HG02623 (cell line): ENCODE data around the gene RNPC3.

Experiments
- ATAC-seq: cut with Tn5 transposase; IDR thresholded peaks from one replicate; pipeline ENCODE4 v1.9.1; 2021; ENCODE audit warnings: moderate library complexity; ENCODE audit not compliant: unreplicated experiment

Gene RNPC3, protein sequence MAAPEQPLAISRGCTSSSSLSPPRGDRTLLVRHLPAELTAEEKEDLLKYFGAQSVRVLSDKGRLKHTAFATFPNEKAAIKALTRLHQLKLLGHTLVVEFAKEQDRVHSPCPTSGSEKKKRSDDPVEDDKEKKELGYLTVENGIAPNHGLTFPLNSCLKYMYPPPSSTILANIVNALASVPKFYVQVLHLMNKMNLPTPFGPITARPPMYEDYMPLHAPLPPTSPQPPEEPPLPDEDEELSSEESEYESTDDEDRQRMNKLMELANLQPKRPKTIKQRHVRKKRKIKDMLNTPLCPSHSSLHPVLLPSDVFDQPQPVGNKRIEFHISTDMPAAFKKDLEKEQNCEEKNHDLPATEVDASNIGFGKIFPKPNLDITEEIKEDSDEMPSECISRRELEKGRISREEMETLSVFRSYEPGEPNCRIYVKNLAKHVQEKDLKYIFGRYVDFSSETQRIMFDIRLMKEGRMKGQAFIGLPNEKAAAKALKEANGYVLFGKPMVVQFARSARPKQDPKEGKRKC

DNA sequence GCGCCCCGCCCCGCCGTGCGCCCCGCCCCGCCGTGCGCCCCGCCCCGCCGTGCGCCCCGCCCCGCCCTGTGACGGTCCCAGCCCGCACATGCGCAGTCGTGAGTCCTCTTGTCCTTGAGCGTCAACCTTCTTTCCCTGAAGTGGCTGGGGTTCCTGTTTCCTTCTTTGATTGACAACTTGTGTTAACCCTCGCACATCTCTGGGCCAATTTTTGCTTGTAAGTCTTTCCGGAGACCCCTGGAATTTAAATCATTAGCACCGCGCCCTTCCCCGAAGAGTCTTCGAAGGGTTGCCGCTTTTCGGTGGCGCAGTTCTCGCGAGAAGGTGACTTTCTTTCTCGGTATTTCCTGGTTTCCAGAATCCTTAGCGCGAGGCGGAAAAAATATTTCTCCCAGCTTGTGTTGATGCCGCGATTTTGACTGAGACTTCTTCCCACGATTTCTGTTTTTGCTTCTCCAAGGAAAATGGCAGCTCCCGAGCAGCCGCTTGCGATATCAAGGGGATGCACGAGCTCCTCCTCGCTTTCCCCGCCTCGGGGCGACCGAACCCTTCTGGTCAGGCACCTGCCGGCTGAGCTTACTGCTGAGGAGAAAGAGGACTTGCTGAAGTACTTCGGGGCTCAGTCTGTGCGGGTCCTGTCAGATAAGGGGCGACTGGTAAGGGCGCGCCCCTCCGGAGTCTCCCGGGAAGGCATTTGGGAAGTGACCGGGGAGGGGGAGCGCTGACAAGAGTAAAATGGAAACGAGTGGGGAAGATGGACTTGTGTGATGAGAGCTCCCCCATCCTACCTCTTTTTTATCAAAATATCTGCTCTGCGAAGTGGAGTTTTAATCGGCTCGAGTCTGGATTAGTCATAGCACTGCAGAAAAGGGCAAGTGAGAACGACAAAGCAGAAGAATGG, at the start of gene RNPC3:
RNPC3 (plus strand) TSS at position 93 of the 901 bp plus-strand sequence; CDS start at position 465, 372 bp downstream.
- ATAC-seq = peak; percentile 80

DNA sequence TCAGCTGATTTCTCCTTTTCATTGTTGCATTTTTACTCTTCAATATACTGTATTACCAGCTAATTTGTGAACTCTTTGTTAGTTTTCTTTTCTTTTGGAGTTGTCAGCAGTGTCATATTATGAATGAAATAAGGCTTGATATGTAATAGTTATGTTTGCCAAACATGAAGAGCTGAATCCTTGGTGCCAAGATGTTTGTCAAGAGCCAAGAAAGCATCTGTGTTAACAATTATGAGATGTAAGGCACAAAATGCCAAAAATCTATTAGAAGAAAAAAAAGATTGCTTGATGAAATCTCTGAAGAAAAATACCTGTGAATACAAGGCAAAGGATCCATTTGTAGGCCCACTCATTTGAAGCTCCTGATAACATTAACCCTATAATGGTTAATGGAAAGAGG, 48.4 kb upstream of the RNPC3 start:
- no peak for ATAC-seq

DNA sequence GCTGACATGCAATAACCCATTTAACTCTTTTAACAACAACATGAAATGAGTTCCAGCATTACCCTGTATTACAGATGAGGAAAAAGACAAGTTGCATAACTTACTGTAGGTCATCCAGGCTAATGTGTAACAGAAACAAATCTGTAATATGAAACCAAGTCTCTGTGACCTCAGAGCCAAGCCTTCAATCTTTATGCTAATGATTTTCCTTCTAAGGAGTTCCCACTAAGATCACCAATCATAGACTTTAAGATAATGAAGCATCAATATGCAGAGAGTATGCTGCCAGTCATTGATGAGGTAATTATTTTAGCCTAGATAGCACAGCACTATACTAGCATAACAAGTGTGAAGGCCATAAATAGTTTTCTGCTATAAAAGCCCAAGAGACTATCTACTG, 35.6 kb upstream of the RNPC3 start:
- peak; percentile 66 for ATAC-seq

DNA sequence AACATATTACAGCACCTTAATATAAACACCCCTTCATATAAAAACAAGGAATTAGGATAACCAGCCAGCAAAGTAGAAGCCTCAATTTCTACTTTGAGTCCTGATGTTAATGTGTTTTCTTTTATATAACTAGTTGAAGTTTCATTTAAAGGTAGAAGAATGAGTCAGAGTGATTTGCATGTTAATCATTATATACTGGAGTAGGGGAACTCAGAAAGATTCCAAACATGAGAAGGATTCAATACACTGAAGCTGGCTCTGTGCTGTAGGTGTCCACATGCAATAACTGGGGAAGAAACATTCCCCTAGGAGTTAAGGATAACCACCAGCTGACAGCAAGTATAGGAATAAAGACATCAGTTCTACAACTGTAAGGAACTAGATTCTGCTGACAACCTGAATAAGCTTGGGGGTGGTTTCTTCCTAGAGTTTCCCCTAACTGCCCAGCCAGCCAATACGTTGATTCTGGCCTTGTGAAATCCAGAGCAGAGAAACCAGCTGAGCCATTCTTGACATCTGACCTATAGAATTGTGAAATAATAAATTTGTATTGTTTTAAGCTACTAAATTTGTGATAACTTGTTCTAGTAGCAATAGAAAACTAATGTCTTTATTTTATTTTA, 33.4 kb upstream of the RNPC3 start:
- no peak for ATAC-seq

DNA sequence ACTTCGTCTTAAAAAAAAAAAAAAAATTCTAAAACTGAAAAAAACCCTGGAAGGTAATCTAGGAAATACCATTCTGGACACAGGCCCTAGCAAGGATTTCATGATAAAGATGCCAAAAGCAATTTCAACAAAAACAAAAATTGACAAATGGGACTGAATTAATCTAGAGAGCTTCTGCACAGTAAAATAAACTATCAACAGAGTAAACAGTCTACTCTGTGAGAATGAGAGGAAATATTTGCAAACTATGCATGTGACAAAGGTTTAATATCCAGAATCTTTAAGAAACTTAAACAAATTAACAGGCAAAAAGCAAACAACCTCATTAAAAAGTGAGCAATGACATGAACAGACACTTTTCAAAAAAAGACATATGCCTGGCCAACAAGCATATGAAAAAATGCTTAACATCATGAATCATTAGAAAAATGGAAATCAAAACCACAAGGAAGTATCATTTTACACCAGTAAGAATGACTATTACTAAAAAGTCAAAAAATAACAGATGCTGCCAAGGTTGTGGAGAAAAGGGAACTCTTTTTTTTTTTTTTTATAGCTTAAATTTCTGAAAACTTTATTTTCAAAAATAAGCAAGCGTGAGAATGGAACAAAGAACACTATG, 29.4 kb upstream of the RNPC3 start:
- no peak for ATAC-seq

DNA sequence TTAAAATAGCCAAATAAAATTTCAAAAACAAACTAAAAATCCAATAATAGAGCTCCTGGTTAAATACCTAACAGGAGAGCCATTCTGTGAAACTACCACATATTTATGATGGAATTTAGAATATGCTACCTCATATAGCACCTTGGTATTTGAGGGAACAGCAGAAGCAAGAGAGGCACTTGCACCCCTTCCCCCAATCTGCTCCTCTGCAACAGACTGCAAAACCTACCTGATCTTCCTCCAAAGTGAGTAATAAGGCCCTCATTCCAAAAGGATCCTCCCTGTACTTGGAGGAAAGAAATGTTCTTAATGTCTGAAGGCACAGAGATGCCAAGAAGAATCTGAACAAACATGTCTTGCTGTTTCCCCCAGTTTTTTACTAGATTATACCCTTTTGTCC, 28.1 kb upstream of the RNPC3 start:
- ATAC-seq = no peak

DNA sequence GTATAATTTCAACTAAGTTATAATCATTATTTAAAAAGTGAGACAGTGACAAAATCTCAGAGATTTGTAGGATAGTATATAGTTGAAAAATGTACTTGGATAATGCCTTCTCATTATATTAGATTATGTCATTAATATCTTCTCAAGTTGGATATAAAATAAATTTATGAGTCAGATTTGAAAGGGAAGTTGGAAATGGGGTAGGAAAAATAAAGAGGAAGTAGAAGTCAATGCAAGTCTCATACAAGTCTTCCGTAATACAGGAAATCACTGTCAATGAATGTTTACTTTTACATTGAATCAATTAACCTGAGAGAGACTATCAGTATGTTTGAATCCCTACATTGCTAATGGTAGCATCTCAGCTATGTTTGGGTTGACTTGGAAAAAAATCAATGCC, 16.2 kb upstream of the RNPC3 start:
- ATAC-seq = no peak

DNA sequence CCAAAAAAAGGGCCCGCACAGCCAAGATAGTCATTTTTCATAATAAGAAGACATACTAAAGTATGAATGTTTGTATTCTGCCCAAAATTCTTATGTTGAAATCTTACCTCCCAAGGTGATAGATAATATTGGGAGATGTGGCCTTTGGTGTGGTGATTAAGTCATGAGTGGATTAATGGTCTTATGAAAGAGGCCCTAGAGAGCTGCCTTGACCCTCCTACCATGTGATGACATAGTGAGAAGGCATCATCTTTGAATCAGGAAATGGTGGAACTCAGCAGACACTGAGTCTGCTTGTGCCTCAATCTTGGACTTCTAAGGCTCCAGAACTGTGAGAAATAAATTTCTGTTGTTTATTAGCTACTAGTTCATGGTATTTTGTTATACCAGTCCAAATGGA, 11.8 kb upstream of the RNPC3 start:
- ATAC-seq = no peak

DNA sequence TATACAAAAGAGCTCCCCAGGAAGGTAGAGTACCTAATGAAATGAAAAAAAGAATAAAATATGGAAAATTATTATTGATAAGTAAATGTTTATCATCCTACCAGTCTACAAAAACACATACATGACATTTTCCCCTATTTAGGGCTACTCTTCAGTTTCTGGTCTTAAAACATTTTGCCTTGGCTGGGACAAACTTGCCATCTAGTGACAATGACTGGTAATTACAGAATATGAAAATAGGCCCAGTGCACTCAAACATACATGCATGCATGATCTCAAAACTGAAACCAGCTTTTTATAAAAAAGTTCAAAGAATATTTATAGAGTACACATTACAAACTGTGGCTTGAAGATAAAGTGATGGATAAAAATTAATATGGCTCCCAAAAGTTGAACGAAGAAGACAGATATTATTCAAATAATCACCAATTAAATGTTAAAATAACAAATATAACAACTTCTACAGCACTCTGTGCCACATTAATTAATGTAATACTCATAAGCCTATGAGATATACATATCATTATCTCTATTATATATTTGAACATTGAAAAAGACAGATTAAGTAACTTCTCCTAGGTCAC, 10.5 kb upstream of the RNPC3 start:
- ATAC-seq = peak; percentile 66

DNA sequence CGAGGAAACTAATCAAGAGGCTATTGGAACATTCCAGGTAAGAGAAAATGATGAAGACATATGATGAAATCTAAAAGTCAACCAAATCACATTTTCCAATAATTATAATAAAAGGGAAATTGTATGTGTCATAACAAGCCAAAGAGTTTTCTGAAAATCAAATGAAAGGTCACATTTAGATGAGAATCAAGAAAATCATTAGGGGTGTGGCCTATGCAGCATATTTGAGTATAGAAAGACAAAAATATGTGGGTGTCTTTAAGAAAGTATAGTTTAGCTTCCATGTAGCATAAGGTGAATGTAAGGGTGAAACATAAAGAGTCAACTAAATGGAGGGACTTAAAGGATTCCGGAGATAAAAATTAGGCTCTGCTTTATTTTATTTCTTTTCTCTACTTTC, 9.2 kb upstream of the RNPC3 start:
- no peak for ATAC-seq

DNA sequence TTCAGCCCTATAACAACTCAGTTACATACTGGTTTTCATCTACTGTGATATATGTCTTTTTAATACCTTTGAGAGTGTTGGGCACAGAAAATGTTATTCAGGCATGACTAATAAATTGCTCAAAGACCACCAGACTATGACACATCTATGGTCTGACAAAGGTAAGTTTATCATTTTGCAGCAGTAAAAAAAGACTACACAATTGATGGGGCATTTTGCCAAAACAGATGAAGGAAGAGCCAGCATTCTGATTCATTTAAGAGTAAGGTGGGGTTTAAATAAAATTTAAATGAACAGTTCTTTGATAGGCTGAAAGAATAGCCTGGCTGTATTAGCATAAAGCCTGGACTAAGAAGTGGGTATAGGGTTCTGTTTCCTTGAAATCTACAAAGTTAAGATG, 8.8 kb upstream of the RNPC3 start:
- no peak for ATAC-seq

DNA sequence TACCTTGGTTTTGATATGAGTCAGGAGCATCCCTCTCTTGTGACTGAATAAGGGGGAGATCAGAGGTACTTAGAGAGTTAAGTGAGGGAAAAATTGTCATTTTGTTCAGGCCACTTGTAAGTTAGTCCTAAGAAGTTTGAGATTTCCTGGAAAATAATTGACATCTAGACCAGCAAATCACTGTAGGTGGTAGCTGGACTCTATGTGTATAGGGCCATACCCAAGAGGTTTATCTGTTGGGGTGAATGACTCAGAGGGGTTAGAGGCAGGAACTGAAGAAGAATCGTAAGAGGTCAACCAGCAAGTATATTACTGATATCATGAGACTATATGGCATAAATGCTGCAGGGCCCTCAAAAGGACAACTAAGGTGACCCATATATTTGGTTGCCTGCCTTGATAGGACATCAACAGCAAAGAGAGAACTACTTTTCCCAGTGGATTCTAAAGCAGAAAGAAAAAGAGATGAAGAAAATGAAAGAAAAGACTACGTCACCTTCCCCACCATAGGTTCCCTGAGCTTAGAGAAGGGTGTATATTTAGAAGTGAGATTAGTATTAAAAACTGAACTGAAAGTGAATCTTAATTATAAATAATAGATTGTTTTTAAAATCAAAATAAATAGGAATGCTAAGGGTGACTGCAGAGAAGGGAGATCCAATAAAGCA, 8.0 kb upstream of the RNPC3 start:
- peak; percentile 80 for ATAC-seq

DNA sequence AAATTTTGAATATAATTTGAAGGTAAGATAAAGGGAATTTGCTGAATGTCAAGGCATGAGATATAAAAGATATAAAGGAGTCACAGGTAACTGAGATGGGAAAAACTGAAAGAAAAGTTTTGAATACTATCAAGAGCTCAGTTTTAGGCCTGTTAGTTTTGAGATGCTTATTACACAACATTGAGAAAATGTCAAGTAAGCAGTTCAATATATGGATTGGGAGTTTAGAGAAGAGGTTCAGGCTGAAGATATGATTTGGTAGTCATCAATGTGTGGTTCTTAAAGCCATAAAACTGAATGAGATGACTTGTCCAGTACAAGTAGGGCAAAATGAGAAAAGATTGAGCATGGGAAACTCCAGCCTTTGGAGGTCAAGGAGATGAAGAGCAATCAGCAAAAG, 4.7 kb upstream of the RNPC3 start:
- no peak for ATAC-seq

DNA sequence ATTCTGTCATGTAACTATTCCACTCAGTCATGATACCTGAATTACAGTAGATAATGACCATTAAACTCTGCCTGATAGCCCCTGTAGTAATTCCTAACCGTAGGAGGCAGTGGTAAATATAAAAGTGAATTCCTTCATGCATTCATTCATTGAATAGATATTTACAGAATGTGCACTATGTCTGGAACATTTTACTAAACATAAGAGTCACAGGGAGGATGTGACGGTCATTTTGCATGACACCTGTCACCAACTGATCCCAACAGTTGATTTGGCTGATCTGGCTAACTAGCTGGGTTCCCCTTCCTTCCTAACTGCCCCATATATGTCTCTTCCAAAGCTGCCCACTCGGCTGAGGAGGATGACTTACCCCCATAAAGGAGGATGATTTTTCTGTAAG, 2.2 kb upstream of the RNPC3 start:
- no peak for ATAC-seq

DNA sequence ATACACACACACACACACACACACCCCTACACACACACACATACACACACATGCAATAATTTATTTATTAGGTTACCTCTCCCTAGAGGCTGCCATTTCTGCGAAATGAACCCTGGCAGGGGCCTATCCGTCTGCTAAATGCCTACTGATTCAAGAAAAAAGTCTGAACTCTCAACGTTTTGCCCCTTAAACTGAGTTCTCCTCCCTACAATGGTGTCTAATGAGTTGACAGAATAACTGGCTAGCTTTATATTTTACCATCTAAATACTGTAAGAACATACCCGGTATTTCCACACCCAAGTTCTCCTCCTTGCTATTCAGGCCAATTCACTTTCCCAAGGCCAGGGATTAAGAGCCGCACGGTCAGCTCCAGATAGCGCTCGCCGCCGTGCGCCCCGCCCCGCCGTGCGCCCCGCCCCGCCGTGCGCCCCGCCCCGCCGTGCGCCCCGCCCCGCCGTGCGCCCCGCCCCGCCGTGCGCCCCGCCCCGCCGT, 339 bp upstream of the RNPC3 start:
- peak; percentile 35 for ATAC-seq

DNA sequence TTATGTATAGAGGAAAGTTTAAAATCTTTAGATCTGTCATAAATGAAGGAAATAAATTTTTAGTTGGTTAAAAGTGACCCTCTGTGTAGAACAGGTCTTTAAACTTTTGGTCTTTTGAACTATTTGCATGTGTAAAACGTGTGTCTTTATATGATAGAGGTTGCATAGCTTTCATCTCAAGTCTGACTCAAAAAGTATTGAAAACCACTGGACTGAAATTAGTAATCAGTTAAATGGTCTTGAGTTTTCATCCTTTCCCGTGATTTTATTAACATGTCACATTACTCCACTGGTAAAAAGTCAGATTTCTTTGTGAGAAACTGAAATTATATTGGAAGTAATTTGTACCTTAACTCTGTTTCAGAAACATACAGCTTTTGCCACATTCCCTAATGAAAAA, 1.8 kb downstream of the RNPC3 start:
- ATAC-seq = no peak

DNA sequence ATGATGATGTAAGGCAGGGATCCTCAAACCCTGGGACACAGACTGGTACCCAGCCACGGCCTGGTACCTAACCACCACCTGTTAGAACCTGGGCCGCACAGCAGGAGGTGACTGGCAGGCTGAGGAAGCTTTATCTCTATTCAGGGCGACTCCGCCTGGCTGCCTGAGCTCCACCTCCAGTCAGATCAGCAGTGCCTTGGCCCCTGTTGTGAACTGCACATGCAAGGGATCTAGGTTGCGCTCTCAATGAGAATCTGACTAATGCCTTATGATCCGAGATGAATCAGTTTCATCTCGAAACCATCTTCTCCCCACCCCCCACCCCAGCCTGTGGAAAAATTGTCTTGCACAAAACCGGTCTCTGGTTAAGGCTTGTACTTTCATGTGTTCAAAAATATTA, 4.2 kb downstream of the RNPC3 start:
- no peak for ATAC-seq

DNA sequence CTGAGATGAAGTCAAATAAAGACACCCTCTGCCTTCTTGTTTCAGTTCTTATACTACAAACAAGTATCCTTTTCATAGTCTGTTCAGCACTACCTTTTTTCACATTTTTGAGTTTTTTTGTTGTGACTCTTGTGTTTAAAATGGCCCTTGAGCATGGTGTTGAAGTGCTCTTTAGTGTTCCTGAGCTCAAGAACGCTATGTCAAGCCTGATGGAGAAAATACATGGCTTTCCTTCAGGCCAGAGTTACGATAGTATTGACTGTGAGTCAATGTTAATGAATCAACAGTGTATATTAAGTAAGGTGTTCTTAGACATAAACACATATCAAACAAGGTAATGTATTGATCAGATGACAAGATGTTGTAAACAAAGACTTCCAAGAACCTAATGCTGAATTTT, 12.7 kb downstream of the RNPC3 start:
- no peak for ATAC-seq

DNA sequence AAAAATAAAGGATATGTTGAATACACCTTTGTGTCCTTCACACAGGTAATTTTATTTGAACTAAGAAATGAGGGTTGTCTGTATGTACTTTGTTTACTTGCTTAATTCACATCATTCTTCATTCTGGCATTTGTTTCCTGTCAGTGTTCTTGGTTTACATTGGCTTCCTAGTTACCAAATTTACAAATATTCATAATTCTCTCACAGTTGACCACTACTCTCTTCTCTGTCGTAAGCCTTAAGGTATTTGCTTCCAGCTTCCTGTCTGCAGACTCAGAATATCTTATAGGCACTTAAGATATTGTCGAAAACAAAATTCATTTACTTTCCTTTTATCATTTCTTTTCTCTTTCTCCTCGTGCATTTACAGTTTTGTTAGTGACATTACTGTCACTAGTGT, 15.9 kb downstream of the RNPC3 start:
- no peak for ATAC-seq

DNA sequence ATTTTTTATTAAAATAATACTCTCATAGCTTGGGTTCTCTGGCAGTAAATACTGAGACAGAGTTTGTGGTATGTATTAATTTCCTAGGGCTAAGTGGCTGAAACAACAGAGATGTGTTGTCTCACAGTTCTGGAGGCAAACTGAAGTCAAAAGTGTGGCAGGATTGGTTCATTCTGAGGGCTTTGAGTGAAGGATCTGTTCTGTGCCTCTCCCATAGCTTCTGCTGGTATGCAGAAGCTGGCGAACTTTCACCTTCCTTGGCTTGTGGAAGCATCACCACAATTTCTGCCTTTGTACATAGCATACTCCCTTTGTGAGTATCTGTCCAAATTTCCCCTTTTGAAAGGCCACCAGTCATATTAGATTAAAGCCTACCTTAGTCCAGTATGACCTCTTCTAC, 21.0 kb downstream of the RNPC3 start:
- ATAC-seq = no peak
